MG63 (cell line): ENCODE results near the gene CLDN4. TPM values are rescaled to one million over a fixed set of nuclear protein-coding genes. Genes with fewer than 3 reads are reported as not detected.

Experiments used
- DNase-seq: peaks from one replicate; pipeline ENCODE4 v3.0.0-alpha.2; 2020
- H3K27me3 ChIP-seq: fragments of 250-450 bp; sonication (Bioruptor Pico); 2 replicates; pipeline ENCODE4 v1.5.1; 2020; ENCODE audit warnings: mild to moderate bottlenecking, moderate library complexity
- H3K36me3 ChIP-seq: fragments of 250-450 bp; sonication (Bioruptor Pico); 2 replicates; pipeline ENCODE4 v1.5.1; 2020; ENCODE audit warnings: mild to moderate bottlenecking, moderate library complexity
- H3K4me3 ChIP-seq: fragments of 250-450 bp; sonication (Bioruptor Pico); 2 replicates; pipeline ENCODE4 v1.5.1; 2020; ENCODE audit warnings: mild to moderate bottlenecking, moderate library complexity
- H3K9me3 ChIP-seq: fragments of 250-450 bp; sonication (Bioruptor Pico); 2 replicates; pipeline ENCODE4 v1.5.1; 2020; ENCODE audit warnings: mild to moderate bottlenecking, moderate library complexity
- total RNA-seq: library from RNA; depleted of rRNA; stranded (reverse); fragments of >200 nt; shearing (Covaris generic); gene quantifications from 2 replicates; pipeline ENCODE4 v1.2.3, GENCODE V29; 2014; ENCODE audit warnings: low replicate concordance; rRNA removed

The CLDN4 gene
- total RNA-seq, 1 experiment from 2014 or later, result not detected

- DNase-seq, result no peak
- no peaks in the 10 kb centered on the region for H3K27me3 ChIP-seq
- H3K36me3 ChIP-seq, result no peaks in the 10 kb centered on the region
- H3K9me3 ChIP-seq, result no peaks in the 10 kb centered on the region
- no peak overlapping the region for H3K4me3 ChIP-seq
These were observed 50.0 kb downstream of the CLDN4 start for GRCh38 chr7:73880755-73881328.

GRCh38 chr7:73881352-73882046 is 50.7 kb downstream of the CLDN4 start:
- DNase-seq, result no peak
- H3K9me3 ChIP-seq, result no peaks in the 10 kb centered on the region

DNA sequence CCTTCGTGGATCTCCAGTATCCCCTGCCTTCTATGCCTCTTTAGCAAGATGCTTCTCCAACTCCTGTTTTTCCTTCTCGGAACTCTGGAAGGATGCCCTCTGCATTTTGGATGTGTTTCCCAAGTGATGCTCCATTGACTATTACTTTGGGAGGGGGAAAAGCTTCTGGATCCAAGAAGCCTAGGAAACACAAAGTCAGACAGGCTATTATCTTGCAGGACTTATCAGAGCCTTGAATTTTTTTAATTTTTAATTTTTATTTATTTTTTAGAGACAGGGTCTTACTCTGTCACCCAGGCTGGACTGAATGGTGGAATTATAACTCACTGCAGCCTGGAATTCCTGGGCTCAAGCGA is 51.2 kb downstream of the CLDN4 start:
- Histone ChIP-seq H3K9me3 (no peaks in the 10 kb centered on the region), H3K4me3 (no peak overlapping the region), H3K36me3 (no peaks in the 10 kb centered on the region), H3K27me3 (no peaks in the 10 kb centered on the region)
- no peak for DNase-seq

More at GRCh38 chr7:73881352-73882046, 50.7 kb downstream of the CLDN4 start:
- Histone ChIP-seq H3K36me3 (no peaks in the 10 kb centered on the region), H3K27me3 (no peaks in the 10 kb centered on the region), H3K4me3 (no peak overlapping the region)

Other genes starting within 250 kb of the CLDN4 start
- gene MLXIPL, start 206.5 kb upstream of the CLDN4 start, total RNA-seq, result not detected in 2 replicates
- 1.4 and 2.6 TPM in 2 replicates for gene VPS37D, start 163.2 kb upstream of the CLDN4 start, total RNA-seq
- gene DNAJC30, start 147.5 kb upstream of the CLDN4 start, total RNA-seq, result 5.6 and 6.8 TPM in 2 replicates
- 88.8 and 104 TPM in 2 replicates for gene BUD23, start 147.4 kb upstream of the CLDN4 start, total RNA-seq
- 3.8 and 7.8 TPM in 2 replicates for gene STX1A, start 111.3 kb upstream of the CLDN4 start, total RNA-seq
- 5.0 and 16.7 TPM in 2 replicates for gene ABHD11, start 92.2 kb upstream of the CLDN4 start, total RNA-seq
- not detected in 2 replicates for gene CLDN3, start 60.7 kb upstream of the CLDN4 start, total RNA-seq
- not detected in 2 replicates for gene METTL27, start 11.5 kb downstream of the CLDN4 start, total RNA-seq
- gene TMEM270, start 30.2 kb downstream of the CLDN4 start, total RNA-seq, result not detected in 2 replicates
- gene ELN, start 197.2 kb downstream of the CLDN4 start, total RNA-seq, result not detected in 2 replicates